D721Med (cell line): ENCODE results near the gene NGLY1.

Experiments used
- DNase-seq: peaks from one replicate; pipeline ENCODE4 v3.0.0; 2011; ENCODE audit warnings: low spot score; ENCODE audit not compliant: insufficient read length
- FAIRE-seq: peaks from 2 replicates; lab custom pipeline; 2011; peaks lifted over from hg19 to GRCh38; lab: Jason Lieb, UNC
- TF ChIP-seq, protein P1 (sequence below): IDR thresholded peaks from 2 replicates; pipeline ENCODE4 v1.5.1; 2012; ENCODE audit warnings: mild to moderate bottlenecking, control low read depth; ENCODE audit not compliant: insufficient read depth; ENCODE audit errors: missing control alignments

Gene NGLY1

DNA sequence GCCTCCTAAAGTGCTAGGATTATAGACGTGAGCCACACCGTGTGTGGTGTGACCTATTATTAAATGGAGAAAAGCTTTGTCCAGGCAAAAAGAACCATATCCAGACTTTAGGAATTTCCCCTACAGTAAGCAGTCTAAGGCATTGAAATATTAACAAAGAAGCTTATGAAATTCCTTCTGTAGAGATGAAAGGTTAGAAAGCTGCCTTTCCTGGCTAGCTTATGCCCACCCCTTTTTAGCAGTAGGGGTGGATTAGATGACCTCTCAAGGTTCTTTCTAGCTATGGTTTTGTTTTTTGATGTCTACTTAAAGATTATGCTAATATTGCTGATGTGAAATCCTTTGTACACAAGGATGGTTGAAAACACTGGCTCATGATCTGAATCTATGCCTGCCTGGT is 20.6 kb upstream of the NGLY1 start:
- no peak for FAIRE-seq
- no peak for DNase-seq
- TF ChIP-seq, protein P1, sequence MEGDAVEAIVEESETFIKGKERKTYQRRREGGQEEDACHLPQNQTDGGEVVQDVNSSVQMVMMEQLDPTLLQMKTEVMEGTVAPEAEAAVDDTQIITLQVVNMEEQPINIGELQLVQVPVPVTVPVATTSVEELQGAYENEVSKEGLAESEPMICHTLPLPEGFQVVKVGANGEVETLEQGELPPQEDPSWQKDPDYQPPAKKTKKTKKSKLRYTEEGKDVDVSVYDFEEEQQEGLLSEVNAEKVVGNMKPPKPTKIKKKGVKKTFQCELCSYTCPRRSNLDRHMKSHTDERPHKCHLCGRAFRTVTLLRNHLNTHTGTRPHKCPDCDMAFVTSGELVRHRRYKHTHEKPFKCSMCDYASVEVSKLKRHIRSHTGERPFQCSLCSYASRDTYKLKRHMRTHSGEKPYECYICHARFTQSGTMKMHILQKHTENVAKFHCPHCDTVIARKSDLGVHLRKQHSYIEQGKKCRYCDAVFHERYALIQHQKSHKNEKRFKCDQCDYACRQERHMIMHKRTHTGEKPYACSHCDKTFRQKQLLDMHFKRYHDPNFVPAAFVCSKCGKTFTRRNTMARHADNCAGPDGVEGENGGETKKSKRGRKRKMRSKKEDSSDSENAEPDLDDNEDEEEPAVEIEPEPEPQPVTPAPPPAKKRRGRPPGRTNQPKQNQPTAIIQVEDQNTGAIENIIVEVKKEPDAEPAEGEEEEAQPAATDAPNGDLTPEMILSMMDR = no peak

DNA sequence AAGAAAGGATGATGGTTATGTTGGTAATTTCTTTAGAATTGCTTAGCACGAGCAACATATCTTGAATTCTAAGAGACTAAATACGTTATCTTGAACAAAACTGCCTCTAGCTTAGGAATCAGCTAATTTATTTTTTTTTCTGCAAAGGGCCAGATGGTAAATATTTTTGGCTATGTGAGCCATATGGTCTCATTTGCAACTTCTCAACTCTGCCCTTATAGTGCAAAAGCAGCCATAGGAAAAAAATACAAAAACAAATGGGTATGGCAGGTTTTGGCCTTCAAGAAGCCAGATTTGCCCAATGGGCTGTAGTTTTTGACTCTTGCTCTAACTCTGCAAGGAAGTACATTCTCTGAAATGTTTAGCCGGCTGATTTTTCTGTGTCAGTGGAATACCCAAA is 18.5 kb upstream of the NGLY1 start:
- no peak for FAIRE-seq
- no peak for DNase-seq
- TF ChIP-seq, protein P1 = no peak

DNA sequence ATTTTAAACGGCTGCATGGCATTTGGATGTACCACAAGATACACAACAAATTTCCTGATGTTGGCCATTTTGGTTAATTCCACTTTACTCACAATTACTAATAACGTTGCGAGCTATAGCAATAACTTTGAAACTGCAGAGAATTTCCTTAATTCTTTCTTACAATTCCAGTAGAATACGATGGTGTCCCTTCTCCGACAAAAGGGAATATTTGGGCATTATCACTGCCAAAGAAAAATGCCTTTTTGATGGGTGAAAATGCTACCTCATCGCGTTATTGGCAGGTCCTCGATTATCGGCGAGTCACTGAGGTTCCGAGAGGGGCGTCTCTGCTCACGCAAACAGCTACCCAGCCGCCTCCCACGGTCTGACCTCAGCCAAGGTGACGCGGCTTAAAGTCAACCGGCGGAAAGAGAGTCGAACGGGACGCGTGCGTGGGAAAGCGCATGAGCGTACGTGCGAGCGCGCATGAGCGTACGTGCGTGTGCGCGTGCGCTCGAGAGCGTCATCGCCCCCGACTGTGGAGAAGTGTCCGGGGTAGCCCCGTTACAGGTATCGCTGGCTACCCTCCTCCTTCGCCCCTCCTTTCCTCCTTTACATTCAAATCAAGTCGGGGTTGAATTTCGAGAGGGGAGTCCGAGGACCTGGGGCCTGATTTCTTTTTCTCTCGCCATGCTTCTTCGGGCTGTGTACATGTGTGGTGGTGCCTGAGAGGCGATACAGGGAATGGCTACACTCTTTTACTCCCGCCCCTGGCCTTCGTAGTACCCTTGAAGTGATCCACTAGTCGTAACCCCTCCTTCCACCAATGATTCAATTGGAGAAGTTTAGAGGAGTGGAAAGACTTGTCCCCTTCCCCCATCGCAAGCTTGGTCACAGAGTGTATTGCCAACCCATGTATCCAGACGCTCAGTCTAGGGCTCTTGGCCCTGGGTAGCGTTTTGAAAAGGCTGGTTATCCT is 6.6 kb upstream of the NGLY1 start, which contains the start of gene OXSM:
Gene OXSM, plus strand, starts transcription at position 495 of the 961 bp plus-strand sequence. CDS start 931 bp downstream, outside the sequence.
- TF ChIP-seq, protein P1 = no peak
- FAIRE-seq = no peak
- DNase-seq = peak; percentile 60

DNA sequence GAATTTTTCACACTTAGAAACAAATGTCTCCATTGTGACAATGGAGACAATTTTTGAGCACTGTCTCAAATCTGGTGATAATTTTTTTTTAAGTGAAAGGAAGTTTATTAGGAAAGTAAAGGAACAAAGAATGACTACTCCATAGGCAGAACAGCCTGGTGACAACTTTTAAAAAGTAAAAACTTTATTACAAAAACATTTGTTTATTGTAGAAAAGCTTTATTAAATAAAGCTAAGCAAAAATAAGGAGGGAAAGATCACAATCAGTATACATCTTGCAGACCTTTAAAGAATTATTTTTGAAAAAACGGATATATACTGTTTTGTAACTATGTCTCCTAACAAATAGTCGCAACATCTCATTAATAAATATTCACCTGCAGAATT is 6.0 kb upstream of the NGLY1 start:
- DNase-seq (no peak), FAIRE-seq (no peak)
- TF ChIP-seq, protein P1 = no peak

DNA sequence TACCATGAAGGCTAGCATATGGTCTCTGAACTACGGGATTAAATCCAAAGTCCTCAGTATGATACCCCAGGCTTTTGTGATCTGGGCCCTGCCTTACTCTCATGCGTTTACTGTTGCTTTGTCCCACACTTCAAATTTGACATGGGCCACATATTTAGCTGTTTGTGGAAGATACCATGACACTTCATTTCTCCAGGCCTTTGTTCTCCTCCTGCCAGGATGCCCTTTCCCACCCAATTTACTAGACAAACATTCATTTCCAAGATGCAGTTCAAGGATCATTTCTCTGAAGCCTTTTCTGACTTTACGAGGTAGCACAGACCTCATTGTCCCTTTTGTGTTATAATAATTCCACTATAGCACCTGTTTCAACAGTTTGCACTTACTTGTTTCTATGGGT is 4.4 kb upstream of the NGLY1 start:
- no peak for FAIRE-seq
- TF ChIP-seq, protein P1 = no peak
- no peak for DNase-seq

DNA sequence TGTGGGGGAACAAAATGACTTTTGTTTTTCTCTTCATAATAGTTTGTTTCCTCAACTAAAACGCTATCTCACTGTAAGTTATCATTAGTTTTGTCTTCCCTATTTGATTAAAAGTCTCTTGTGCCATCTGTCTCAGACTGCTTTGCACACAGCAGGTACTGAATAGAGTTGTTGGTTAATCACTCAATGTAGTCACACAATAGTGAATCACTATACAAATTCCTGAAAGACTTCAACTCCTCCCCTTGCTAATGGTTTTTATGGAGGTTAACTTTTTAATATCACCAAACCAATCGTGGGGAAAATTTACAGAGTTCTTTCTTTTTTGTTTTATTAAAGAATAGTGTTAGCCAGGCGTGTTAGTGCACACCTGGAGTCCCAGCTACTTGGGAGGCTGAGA is 2.6 kb upstream of the NGLY1 start:
- no peak for DNase-seq
- FAIRE-seq = no peak
- TF ChIP-seq, protein P1 = no peak

DNA sequence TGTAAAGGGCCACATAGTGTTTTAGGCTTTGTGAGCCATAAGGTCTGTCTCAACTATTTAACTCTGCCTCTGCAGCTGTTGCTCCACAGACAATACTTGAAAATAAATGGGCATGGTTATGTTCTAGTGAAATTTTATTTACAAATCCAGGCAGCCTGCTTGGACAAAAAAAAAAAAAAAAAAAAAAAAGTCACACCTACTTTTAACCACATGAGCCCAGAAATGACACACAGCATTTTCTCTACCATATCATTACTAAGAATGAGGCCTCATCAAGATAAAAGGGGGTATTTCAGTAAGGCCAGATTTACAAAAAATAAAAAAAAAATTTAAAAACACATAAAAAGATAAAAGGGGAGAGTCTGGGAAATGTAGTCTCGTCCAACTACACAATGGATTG is 1.7 kb upstream of the NGLY1 start:
- DNase-seq = no peak
- TF ChIP-seq, protein P1 = no peak
- FAIRE-seq = no peak
